Fibroblast of lung (primary cell): ENCODE data around the gene PNPLA3. TPM values are rescaled to one million over a fixed set of nuclear protein-coding genes. Genes with fewer than 3 reads are reported as not detected.

Experiments
- DNase-seq, 2 donors: peaks; one replicate each; pipeline versions ENCODE4 v3.0.0 to v3.0.0-alpha.2; 2010; ENCODE audit warnings: low read depth in 2 of 2
- H2AFZ ChIP-seq: 2 replicates; pipeline ENCODE4 v1.5.1; 2012; ENCODE audit warnings: low read length, control low read depth, inconsistent platforms
- H3K27ac ChIP-seq: 2 replicates; pipeline ENCODE4 v1.5.1; 2011; ENCODE audit warnings: low read length, control low read depth; ENCODE audit not compliant: insufficient read depth
- H3K27me3 ChIP-seq: 2 replicates; pipeline ENCODE4 v1.5.1; 2011; ENCODE audit warnings: mild to moderate bottlenecking, low read length; ENCODE audit not compliant: control insufficient read depth, insufficient read depth
- H3K36me3 ChIP-seq: 2 replicates; pipeline ENCODE4 v1.5.1; 2011; ENCODE audit warnings: low read length; ENCODE audit not compliant: control insufficient read depth, insufficient read depth
- H3K4me1 ChIP-seq: 2 replicates; pipeline ENCODE4 v1.5.1; 2011; ENCODE audit warnings: low read length; ENCODE audit not compliant: control insufficient read depth, insufficient read depth; ENCODE audit errors: extremely low read depth
- H3K4me2 ChIP-seq: 2 replicates; pipeline ENCODE4 v1.5.1; 2011; ENCODE audit warnings: low read length, control low read depth; ENCODE audit not compliant: insufficient read depth; ENCODE audit errors: extremely low read depth
- H3K4me3 ChIP-seq, 4 experiments: fragments of 200-600 bp in 1 of 4; sonication (generic) in 1 of 4; replicated peaks in 1 of 4; 2 replicates each; pipeline ENCODE4 v1.5.1; 2011 to 2016; ENCODE audit warnings: low read length in 4 of 4, low read depth in 3 of 4, mild to moderate bottlenecking in 3 of 4, control low read depth in 2 of 4, inconsistent platforms in 1 of 4, mixed read lengths in 1 of 4; ENCODE audit not compliant: insufficient read depth in 1 of 4; ENCODE audit errors: control extremely low read depth in 1 of 4
- H3K79me2 ChIP-seq: 2 replicates; pipeline ENCODE4 v1.5.1; 2012; ENCODE audit warnings: mild to moderate bottlenecking, low read length, inconsistent platforms; ENCODE audit not compliant: control insufficient read depth, insufficient read depth
- H3K9ac ChIP-seq: 2 replicates; pipeline ENCODE4 v1.5.1; 2011; ENCODE audit warnings: mild to moderate bottlenecking, low read length, control low read depth; ENCODE audit not compliant: insufficient read depth
- H3K9me3 ChIP-seq: 2 replicates; pipeline ENCODE4 v1.5.1; 2012; ENCODE audit warnings: low read depth, low read length; ENCODE audit not compliant: control insufficient read depth, insufficient read depth
- H4K20me1 ChIP-seq: 2 replicates; pipeline ENCODE4 v1.5.1; 2011; ENCODE audit warnings: low read length; ENCODE audit not compliant: control insufficient read depth, insufficient read depth; ENCODE audit errors: extremely low read depth
- EZH2 ChIP-seq: IDR thresholded peaks from 2 replicates; pipeline ENCODE4 v1.5.1; 2012; ENCODE audit warnings: low read length, control low read depth, mild to moderate bottlenecking; ENCODE audit errors: missing control alignments
- polyA plus RNA-seq, 2 donors: library from polyadenylated mRNA; depleted of rRNA in 1 of 2; stranded (reverse) in 1 of 2; unstranded in 1 of 2; fragments of >200 nt; gene quantifications; 2 replicates each; pipeline ENCODE4 v1.2.1, GENCODE V29; 2011 to 2012; ENCODE audit warnings: missing spikeins in 1 of 2
- total RNA-seq: library from RNA; depleted of rRNA; stranded (reverse); fragments of >200 nt; gene quantifications from 2 replicates; pipeline ENCODE4 v1.2.1, GENCODE V29; 2014
- TF ChIP-seq, protein P1 (sequence below), 2 donors: IDR thresholded peaks in 1 of 2; conservative IDR thresholded peaks in 1 of 2; 1 replicate in 1 of 2; 2 replicates in 1 of 2; pipeline ENCODE4 v1.5.1; 2011 to 2012; ENCODE audit warnings: low read length in 2 of 2, control low read depth in 1 of 2, inconsistent platforms in 1 of 2, low read depth in 1 of 2, mild to moderate bottlenecking in 1 of 2

PNPLA3 gene
- total and polyA plus RNA-seq, 2 donors (not counting 1 experiment from before 2014, with no cell fraction given) = 6.8 to 12.6 TPM

DNA sequence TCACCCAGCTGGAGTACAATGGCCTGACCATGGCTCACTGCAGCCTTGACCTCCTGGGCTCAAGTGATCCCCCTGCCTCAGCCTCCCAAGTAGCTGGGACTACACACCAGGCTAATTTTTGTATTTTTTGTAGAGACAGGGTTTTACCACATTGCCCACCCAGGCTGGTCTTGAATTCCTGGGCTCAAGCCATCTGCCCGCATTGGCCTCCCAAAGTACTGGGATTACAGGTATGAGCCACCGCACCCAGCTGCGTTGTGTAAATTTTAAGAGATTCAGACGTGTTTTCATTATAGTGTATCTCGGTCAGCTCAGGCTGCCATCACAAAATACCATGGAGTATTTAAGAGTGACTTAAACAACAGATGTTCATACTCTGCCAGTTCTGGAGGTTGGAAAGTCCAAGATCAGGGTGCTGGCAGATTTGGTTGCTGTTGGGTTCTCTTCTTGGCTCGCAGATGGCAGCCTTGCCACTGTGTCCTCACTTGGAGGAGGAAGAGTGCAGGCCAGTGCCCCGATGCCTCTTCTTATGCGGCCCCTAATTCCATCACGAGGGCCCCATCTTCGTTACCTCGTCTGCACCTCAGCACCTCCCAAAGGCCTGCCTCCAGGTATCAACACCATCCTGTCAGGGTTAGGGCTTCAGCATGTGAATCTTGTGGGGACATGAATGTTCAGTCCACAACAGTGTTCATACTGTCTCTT, 67.9 kb downstream of the PNPLA3 start:
- Histone ChIP-seq H3K27ac (no peak overlapping the region), H3K9me3 (no peaks in the 10 kb centered on the region), H3K36me3 (peaks cover 13% of the 10 kb centered on the region), H3K4me2 (no peak overlapping the region), H3K27me3 (no peaks in the 10 kb centered on the region), H3K9ac (no peak overlapping the region), H4K20me1 (no peaks in the 10 kb centered on the region), H3K4me3 (no peak overlapping the region), H3K4me1 (peaks cover 3% of the 10 kb centered on the region), H3K79me2 (no peaks in the 10 kb centered on the region), H2AFZ (no peak overlapping the region)
- DNase-seq = no peak
- TF ChIP-seq, protein P1, sequence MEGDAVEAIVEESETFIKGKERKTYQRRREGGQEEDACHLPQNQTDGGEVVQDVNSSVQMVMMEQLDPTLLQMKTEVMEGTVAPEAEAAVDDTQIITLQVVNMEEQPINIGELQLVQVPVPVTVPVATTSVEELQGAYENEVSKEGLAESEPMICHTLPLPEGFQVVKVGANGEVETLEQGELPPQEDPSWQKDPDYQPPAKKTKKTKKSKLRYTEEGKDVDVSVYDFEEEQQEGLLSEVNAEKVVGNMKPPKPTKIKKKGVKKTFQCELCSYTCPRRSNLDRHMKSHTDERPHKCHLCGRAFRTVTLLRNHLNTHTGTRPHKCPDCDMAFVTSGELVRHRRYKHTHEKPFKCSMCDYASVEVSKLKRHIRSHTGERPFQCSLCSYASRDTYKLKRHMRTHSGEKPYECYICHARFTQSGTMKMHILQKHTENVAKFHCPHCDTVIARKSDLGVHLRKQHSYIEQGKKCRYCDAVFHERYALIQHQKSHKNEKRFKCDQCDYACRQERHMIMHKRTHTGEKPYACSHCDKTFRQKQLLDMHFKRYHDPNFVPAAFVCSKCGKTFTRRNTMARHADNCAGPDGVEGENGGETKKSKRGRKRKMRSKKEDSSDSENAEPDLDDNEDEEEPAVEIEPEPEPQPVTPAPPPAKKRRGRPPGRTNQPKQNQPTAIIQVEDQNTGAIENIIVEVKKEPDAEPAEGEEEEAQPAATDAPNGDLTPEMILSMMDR (conservative IDR thresholded peaks at IDR 0.05 in 1 of 2, IDR thresholded peaks at IDR 0.05 in 1 of 2; ENCODE audit: low read depth in 1 of 2, low read length in 2 of 2) = no peak
- no peak for TF ChIP-seq EZH2

DNA sequence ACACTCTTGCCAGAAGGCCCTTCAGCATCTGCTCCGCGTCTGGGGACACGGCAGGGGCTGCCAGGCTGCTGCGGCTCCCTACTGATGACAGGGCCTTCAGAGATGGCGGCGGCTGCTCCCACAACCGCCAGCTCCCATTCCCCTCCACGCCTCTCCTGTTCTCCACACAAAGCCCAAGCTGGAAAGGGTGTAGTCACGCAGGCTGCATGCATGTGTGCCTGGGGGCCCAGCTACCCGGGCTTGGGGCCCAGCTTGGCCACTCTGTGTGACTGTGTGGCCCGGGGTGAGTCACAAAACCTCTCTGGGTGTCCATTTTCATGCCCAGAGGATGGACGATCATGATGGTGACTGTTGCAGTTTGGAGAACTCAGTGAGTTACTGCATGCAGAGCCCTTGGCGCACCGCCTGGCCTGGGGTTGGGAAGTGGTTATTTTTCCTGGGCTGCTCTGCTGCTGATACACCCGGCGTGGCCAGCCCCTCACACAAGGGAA, 68.8 kb downstream of the PNPLA3 start:
- Histone ChIP-seq H3K36me3 (peaks cover 17% of the 10 kb centered on the region), H3K27me3 (no peaks in the 10 kb centered on the region), H3K79me2 (no peaks in the 10 kb centered on the region), H3K4me2 (no peak overlapping the region), H3K4me1 (peaks cover 3% of the 10 kb centered on the region), H4K20me1 (no peaks in the 10 kb centered on the region), H3K4me3 (no peak overlapping the region), H3K9ac (no peak overlapping the region), H3K9me3 (no peaks in the 10 kb centered on the region), H2AFZ (no peak overlapping the region), H3K27ac (no peak overlapping the region)
- peak; percentile 42 to 72 for DNase-seq
- TF ChIP-seq, protein P1 (conservative IDR thresholded peaks at IDR 0.05 in 1 of 2, IDR thresholded peaks at IDR 0.05 in 1 of 2; ENCODE audit: low read depth in 1 of 2, low read length in 2 of 2) = no peak
- no peak for TF ChIP-seq EZH2

DNA sequence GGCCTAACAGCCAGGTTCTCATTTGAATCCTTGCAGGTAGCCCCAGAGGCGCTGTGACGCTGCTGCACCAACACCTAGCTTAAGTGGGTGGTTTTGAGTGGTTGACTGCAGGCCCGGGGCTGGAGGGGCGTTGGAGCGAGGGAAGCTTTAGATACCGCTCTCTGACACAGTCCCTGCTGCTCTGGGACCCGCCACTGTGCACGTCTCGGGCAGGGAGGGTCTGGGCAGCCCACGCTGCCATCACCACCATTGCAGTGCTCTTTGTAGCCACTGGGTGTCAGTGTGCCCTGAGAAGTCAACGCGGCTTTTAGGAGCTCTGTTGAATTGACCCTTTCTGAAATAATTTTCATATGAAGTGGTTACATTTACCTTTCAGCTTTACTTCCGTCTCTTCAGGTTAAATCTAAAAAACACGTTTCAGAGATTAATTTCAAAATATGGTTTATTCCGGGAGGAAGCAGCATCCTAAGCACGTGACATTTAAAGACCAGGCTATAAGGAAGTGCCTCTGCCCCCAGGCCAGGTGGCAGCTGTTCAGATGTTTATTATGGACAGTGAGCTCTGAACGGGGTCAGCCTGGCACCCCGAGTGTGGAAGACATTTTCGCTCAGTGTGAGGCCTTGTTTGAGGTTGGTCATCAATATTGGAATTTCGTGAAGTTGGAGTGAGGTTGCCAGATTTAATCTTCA, 69.6 kb downstream of the PNPLA3 start:
- Histone ChIP-seq H3K79me2 (no peaks in the 10 kb centered on the region), H3K27ac (no peak overlapping the region), H3K9ac (no peak overlapping the region), H2AFZ (no peak overlapping the region), H3K4me3 (no peak overlapping the region), H3K36me3 (peaks cover 17% of the 10 kb centered on the region), H3K4me1 (peaks cover 3% of the 10 kb centered on the region), H3K4me2 (no peak overlapping the region), H4K20me1 (no peaks in the 10 kb centered on the region), H3K27me3 (no peaks in the 10 kb centered on the region), H3K9me3 (no peaks in the 10 kb centered on the region)
- no peak for TF ChIP-seq EZH2
- TF ChIP-seq, protein P1 (conservative IDR thresholded peaks at IDR 0.05 in 1 of 2, IDR thresholded peaks at IDR 0.05 in 1 of 2; ENCODE audit: low read depth in 1 of 2, low read length in 2 of 2) = peak; percentile 95 to 97
- peak; percentile 37 to 75 for DNase-seq
